ENCODE data around the gene FGD6. TPM values are rescaled to one million over a fixed set of nuclear protein-coding genes. Genes with fewer than 3 reads are reported as not detected.

Gene FGD6
- total RNA-seq, 2 experiments from 2014 or later: 5.6 to 7.8 TPM

GRCh38 chr12:95072900-95073697, 144.2 kb downstream of the FGD6 start, which contains the start of gene NR2C1:
Gene NR2C1 (minus strand): TSS chr12:95073618. CDS start chr12:95067384, 6,234 bp downstream.
- H3K27ac ChIP-seq (ENCODE audit: low read depth, low read length, poor library complexity, severe bottlenecking): peak within 1 kb of the TSS; percentile 53
- peak within 1 kb of the TSS; percentile 82 for H3K4me2 ChIP-seq (ENCODE audit: low read length)
- peaks cover 49% of the 10 kb centered on the region for H3K79me2 ChIP-seq (ENCODE audit: insufficient read depth, low read depth, low read length)
- TSS peak; percentile 47 for BruUV-seq (replicated peaks)
- no peak for TF ChIP-seq EZH2phosphoT487 (IDR thresholded peaks at IDR 0.05; ENCODE audit: borderline replicate concordance, low read depth, low read length)
- TF ChIP-seq CTCF (conservative IDR thresholded peaks at IDR 0.05; ENCODE audit: low read length): no peak
- H3K9me3 ChIP-seq (ENCODE audit: low read length): no peaks in the 10 kb centered on the region
- H3K36me3 ChIP-seq (ENCODE audit: insufficient read depth, low read length): peaks cover 20% of the 10 kb centered on the region; the same call in 1 of the 2 replicates
- no peaks in the 10 kb centered on the region for H4K20me1 ChIP-seq (ENCODE audit: insufficient read depth, low read length)
- POLR2A ChIA-PET: interaction anchor here (0.6 to 1.9 kb wide), 14 partner anchors 11 to 926 kb away, joined by 3 to 12 read pairs (median 3); partner anchors contain the start of genes METAP2 and NDUFA12
- peak; percentile 97 for DNase-seq (ENCODE audit: low spot score)
- H3K4me3 ChIP-seq (ENCODE audit: low read depth, low read length, poor library complexity, severe bottlenecking): peak within 1 kb of the TSS; percentile 93
- H3K4me1 ChIP-seq (ENCODE audit: insufficient read depth, low read length, poor library complexity, severe bottlenecking): peaks cover 13% of the 10 kb centered on the region
- intact Hi-C loops (cut with micrococcal nuclease; ENCODE audit: unreplicated experiment): loop anchor here (1.0 to 2.0 kb wide), 2 partner anchors 144 to 263 kb away; partner anchors contain the start of genes FGD6 and VEZT
- no peaks in the 10 kb centered on the region for H3K9me2 ChIP-seq (ENCODE audit: insufficient read depth, low read length)
- CTCF ChIA-PET (ENCODE audit: unreplicated experiment): interaction anchor here (0.7 to 1.0 kb wide), 3 partner anchors 11 to 42 kb away, joined by 3 read pairs; no protein-coding TSS in a partner anchor
- H2AFZ ChIP-seq (ENCODE audit: low read length): peak within 1 kb of the TSS; percentile 89

GRCh38 chr12:95070378-95070777, 146.9 kb downstream of the FGD6 start:
- Histone ChIP-seq H3K9me2 (ENCODE audit: insufficient read depth, low read length) (no peaks in the 10 kb centered on the region), H3K4me1 (ENCODE audit: insufficient read depth, low read length, poor library complexity, severe bottlenecking) (peaks cover 13% of the 10 kb centered on the region), H3K4me3 (ENCODE audit: low read depth, low read length, poor library complexity, severe bottlenecking) (no peak overlapping the region), H3K27ac (ENCODE audit: low read depth, low read length, poor library complexity, severe bottlenecking) (no peak overlapping the region), H3K9me3 (ENCODE audit: low read length) (no peaks in the 10 kb centered on the region), H4K20me1 (ENCODE audit: insufficient read depth, low read length) (no peaks in the 10 kb centered on the region), H3K4me2 (ENCODE audit: low read length) (no peak overlapping the region), H3K79me2 (ENCODE audit: insufficient read depth, low read depth, low read length) (peaks cover 57% of the 10 kb centered on the region), H2AFZ (ENCODE audit: low read length) (no peak overlapping the region), H3K36me3 (ENCODE audit: insufficient read depth, low read length) (peaks cover 41% of the 10 kb centered on the region)
- intact Hi-C loops (cut with micrococcal nuclease; ENCODE audit: unreplicated experiment): no loop called here
- no peak for DNase-seq (ENCODE audit: low spot score)
- POLR2A ChIA-PET: no interaction called here
- CTCF ChIA-PET (ENCODE audit: unreplicated experiment): no interaction called here
- BruUV-seq (replicated peaks): no TSS peak
- TF ChIP-seq CTCF (conservative IDR thresholded peaks at IDR 0.05; ENCODE audit: low read length): no peak
- TF ChIP-seq EZH2phosphoT487 (IDR thresholded peaks at IDR 0.05; ENCODE audit: borderline replicate concordance, low read depth, low read length): no peak
